ENCODE measurements around the gene SYT3. TPM values are rescaled to one million over a fixed set of nuclear protein-coding genes. Genes with fewer than 3 reads are reported as not detected.

The SYT3 gene
- total RNA-seq, 2 experiments from 2014 or later, result 0.11 to 0.50 TPM

DNA sequence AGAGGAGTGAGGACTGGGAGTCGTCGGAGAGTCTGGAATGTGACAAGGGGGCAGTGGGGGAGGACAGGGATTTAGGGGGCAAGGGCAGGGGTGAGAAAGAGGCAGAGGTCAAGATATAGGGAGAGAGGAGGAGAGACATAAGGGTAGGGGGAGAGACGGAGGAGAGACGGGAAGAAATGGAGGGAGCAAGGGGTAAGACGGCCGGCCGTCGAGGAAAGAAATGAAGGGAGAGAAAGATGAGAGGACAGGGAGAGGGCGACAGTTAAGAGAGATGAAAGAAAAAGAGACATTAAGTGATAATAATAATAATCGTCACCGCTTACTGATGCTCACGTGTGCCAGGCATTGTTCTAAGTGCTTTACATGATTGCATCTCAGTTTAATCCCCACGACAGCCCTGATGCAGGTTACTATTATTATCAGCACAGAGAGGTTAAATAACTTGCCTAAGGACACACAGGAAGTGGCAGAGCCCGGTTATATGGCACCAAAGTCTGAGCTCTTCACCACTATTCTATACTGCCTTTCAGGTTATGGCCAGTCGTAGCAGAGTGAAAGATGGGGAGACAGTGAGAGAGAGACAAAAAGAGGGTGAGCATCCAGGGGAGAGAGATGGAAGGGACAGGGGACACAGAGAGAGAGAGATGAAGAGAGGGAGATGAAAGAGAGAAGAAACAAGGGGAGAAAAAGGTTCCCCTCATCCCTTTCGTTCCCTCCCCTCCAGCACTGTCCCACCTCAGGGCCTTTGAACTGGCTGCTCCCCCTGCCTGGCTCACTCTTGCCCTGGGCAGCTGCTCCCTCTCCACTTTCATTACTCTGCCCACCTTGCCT is 23.2 kb upstream of the SYT3 start:
- POLR2A ChIA-PET, result no interaction called here
- CTCF ChIA-PET, result no interaction called here

DNA sequence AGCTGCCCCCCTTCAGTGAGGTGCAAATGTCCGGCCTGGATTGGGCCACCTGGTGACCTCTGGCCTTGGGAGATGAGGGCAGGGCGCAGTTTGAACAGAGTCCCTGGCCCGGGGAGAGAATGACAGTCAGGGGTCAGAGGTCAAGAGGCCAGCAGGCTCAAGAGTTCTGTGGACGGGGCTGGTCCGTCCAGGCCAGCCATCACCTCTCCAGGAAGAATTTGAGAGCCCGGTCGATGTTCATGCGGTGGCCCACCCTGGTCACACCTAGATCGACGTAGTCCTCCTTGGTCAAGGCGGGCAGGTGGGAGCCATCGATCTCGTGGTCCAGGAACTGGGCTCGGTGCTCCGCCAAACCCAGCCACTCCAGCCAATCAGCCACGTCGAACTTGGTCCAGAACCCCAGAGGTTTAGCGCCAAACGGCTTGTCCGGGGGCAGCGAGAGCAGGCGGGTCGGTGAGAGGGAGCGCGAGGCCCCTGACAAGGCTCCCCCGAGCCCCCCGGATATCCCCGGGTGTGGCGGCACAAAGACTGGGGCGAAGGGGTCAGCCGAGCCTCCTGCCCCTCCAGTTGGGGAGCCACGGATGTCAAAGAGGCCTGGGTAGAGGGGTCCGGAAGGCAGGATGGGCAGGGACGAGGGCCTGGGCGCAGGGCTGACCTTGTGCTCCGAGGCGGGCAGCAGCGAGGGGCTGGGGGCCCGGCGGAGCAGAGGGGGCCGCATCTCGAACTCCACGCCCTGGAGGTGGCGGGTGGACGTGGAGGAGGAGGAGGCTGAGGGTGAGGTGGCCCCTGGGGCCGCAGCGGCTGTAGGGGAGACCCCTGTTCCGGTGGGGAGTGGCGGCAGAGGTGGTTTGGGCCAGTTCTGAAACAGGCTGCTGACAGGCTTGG is 22.3 kb upstream of the SYT3 start:
- ChIA-PET POLR2A (no interaction called here), CTCF (no interaction called here)

DNA sequence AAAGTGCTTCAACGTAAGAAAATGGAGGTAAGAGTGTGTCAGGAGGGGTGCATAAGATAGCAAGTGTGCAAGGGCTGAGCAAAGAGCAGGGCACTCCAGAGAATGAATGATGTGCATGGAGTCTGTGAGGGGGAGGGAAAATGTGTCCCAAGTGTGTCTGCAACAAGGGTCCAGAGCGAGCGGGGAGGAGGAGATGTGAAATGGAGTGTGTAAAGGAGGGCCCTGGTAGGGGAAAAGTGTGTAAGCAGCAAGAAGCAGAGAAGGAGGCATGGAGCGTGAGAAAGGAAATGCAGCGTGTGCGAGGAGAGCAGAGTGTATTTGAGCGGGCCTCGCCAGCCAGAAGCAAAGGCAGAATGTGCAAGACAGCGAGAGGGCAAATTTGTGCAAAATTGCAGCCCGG is 21.3 kb upstream of the SYT3 start:
- ChIA-PET POLR2A (no interaction called here), CTCF (no interaction called here)

GRCh38 chr19:50660088-50660366 is 20.3 kb upstream of the SYT3 start:
- ChIA-PET CTCF (no interaction called here), POLR2A (interaction anchor here (0.6 kb wide), 1 partner anchor 43 kb away, joined by 3 read pairs; no protein-coding TSS in a partner anchor)

GRCh38 chr19:50659318-50660087 is 19.8 kb upstream of the SYT3 start:
- ChIA-PET CTCF (no interaction called here), POLR2A (no interaction called here)

- ChIA-PET POLR2A (no interaction called here), CTCF (no interaction called here)
These were observed 19.0 kb upstream of the SYT3 start for GRCh38 chr19:50658441-50659317.

GRCh38 chr19:50657712-50658440 is 18.2 kb upstream of the SYT3 start:
- CTCF ChIA-PET, result no interaction called here
- POLR2A ChIA-PET, result no interaction called here

GRCh38 chr19:50657222-50657669 is 17.6 kb upstream of the SYT3 start:
- ChIA-PET CTCF (no interaction called here), POLR2A (no interaction called here)

GRCh38 chr19:50654882-50655281 is 15.2 kb upstream of the SYT3 start:
- POLR2A ChIA-PET, result no interaction called here
- CTCF ChIA-PET, result no interaction called here

GRCh38 chr19:50652722-50653121 is 13.0 kb upstream of the SYT3 start:
- CTCF ChIA-PET, result no interaction called here
- POLR2A ChIA-PET, result no interaction called here

DNA sequence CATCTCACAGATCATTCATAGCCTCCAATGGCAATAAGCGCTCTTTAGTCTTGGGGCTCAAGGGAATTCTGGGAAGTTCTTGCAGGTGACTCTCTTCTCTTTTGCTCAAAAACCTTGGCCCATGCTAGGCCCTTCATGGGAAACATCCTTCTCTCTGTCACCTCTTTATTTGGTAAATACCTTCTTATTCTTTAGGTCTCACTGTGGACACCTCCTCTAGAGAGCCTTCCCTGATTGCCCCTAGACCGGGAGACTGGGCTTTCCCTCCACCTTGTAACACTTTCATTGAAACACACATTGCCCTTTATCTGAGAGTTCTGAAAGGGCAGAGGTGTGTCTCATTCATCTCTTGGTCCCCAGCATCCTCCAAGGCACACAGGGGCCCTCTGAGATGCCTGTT is 11.5 kb upstream of the SYT3 start:
- ChIA-PET CTCF (no interaction called here), POLR2A (no interaction called here)

DNA sequence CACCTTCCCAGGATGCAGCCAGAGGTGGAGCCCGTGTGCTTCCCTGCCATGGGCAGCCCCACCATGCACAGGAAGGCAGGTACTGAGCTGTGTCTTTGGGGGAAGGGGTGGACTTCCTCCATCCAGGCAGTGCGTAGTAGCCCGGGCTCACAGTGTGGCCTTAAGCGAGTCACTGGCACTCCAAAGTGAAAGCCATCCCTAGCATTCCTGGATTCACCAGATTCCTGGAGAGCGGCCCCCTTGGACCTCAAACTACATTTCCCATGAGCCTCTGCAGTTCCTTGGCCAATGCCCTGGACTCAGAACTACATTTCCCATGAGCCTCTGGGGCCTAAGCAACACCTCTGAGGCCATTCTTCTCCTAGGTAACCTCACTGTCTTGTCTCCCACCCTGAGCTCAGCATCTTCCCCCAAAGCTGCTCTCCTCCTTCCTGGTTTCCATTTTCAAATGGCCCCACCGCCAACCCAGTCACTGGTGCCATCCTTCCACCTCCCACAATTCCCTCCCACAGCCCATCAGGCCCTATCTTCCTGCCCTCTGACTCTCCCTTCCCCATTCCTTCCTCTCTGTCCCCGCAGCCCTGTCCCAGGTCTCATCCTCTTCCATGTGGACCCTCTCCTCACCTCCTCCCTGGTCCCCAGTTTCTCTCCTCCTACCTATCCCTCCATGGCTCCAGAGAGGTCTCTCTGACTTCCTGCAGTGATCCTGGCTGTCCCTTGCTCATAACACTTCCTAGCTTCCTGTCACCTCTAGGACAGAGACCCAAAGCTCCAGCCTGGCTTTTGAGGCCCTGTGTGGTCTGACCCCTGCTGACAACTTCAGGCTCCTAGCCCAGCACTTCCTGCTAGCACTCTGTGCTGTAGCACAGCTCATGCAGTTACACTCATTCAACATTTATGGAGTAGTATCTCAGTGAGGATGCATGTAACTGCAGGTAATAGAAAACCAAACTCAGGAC is 10.0 kb upstream of the SYT3 start, which contains the start of gene C19orf81:
Gene C19orf81, plus strand, starts transcription at position 13 of the 959 bp plus-strand sequence. Its CDS starts 0 bp downstream, at position 13.
- POLR2A ChIA-PET, result no interaction called here
- CTCF ChIA-PET, result no interaction called here

- POLR2A ChIA-PET, result no interaction called here
These were observed 9.0 kb upstream of the SYT3 start for GRCh38 chr19:50648659-50649058.

GRCh38 chr19:50647879-50648615 is 8.4 kb upstream of the SYT3 start:
- POLR2A ChIA-PET, result no interaction called here

More at GRCh38 chr19:50648659-50649058, 9.0 kb upstream of the SYT3 start:
- CTCF ChIA-PET, result no interaction called here

DNA sequence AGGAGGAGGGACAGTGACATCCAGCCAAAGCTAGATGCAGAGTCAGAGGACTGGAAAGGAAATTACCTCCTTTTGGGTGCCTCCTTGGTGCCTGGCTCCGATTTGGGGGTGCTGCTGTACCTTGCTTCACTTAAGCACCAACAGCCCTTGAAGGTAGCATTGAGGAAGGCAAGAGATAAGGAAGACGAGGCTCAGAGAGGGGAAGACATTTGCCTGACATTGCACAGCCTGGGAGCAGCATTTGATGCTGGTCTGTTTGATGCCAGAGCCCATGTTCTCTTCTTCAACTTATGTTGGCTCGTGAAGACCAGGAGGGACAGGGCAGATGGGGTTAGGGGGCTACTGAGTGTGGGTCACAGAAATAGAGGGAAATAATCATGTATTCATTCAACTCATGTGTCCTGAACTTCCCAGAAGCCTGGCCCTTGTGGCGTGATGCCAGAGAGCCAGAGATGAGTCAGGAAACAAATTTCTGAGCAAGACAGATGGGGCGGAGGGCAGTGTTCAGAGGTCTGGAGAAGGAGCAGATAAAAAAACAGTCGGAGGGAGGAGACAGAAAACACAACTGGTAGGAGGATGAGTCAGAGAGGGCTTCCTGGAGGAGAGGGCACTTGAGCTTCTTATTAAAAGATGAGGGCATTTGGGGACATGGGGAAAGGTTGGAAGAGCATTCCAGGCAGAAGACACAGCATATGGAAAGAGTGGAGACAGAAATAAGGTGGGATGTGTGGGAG is 6.6 kb upstream of the SYT3 start:
- ChIA-PET CTCF (interaction anchor here (0.5 kb wide), 1 partner anchor 19 kb away, joined by 6 read pairs; no protein-coding TSS in a partner anchor), POLR2A (no interaction called here)

More at GRCh38 chr19:50647879-50648615, 8.4 kb upstream of the SYT3 start:
- CTCF ChIA-PET, result no interaction called here

GRCh38 chr19:50645107-50645506 is 5.4 kb upstream of the SYT3 start:
- ChIA-PET CTCF (no interaction called here), POLR2A (no interaction called here)

All from activated CD8-positive, alpha-beta memory T cell treated with anti-CD3 and anti-CD28 coated beads for 36 hours (primary cell).